Superior temporal gyrus (tissue), 1 donor: Measurements from ENCODE around the gene ETV4.
"Not testable (repeated sequence)": the region's sequence is repeated elsewhere in the genome, so short reads cannot be mapped to it uniquely, and the experiment has no call there.

Source experiments
- DNase-seq: peaks from one replicate; pipeline ENCODE4 v3.0.0-alpha.2; 2016; ENCODE audit errors: extremely low spot score

Gene ETV4

GRCh38 chr17:43517161-43517560, 29.0 kb downstream of the ETV4 start:
- no peak for DNase-seq

GRCh38 chr17:43515656-43516055, 30.5 kb downstream of the ETV4 start:
- DNase-seq: peak; percentile 33

- DNase-seq: not testable (repeated sequence)
Measured at GRCh38 chr17:43511199-43511598, 34.9 kb downstream of the ETV4 start.

- not testable (repeated sequence) for DNase-seq
Measured at GRCh38 chr17:43509440-43509839, 36.7 kb downstream of the ETV4 start.

- no peak for DNase-seq
Measured at GRCh38 chr17:43490621-43491020, 55.5 kb downstream of the ETV4 start.

GRCh38 chr17:43483674-43484551, 62.2 kb downstream of the ETV4 start, which contains the start of gene DHX8:
DHX8 (plus strand) TSS chr17:43483975; CDS start chr17:43484038, 63 bp downstream.
- DNase-seq: peak; percentile 100

GRCh38 chr17:43482103-43483012, 63.8 kb downstream of the ETV4 start:
- no peak for DNase-seq

- no peak for DNase-seq
Measured at GRCh38 chr17:43479948-43480347, 66.2 kb downstream of the ETV4 start.
